Measurements from ENCODE around the gene GRAP2. TPM values are rescaled to one million over a fixed set of nuclear protein-coding genes. Genes with fewer than 3 reads are reported as not detected.

The GRAP2 gene
- total RNA-seq, 1 donor, result under 0.01 TPM

DNA sequence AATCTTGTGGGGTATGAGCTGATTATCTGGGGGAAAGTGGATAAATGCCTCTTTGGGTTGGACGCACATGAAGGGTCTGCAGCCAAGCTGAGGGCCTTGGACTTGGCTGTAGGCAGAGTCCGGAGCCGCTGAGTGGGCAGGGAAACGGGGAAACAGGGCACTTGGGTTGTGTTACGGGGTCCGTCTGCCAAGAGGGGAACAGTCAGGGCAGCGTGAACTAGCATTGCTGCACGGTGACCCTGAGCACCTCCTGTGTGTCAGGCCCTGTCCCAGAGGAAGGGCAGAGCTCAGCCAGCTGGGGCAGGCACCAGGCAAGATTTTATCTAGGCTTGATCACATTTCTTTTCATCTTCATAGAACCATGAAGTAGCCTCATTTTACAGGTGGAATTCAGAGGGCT, 105.8 kb downstream of the GRAP2 start:
- no peak overlapping the region for H3K4me3 ChIP-seq (ENCODE audit: low read depth, low read length)
- TF ChIP-seq, protein P1, sequence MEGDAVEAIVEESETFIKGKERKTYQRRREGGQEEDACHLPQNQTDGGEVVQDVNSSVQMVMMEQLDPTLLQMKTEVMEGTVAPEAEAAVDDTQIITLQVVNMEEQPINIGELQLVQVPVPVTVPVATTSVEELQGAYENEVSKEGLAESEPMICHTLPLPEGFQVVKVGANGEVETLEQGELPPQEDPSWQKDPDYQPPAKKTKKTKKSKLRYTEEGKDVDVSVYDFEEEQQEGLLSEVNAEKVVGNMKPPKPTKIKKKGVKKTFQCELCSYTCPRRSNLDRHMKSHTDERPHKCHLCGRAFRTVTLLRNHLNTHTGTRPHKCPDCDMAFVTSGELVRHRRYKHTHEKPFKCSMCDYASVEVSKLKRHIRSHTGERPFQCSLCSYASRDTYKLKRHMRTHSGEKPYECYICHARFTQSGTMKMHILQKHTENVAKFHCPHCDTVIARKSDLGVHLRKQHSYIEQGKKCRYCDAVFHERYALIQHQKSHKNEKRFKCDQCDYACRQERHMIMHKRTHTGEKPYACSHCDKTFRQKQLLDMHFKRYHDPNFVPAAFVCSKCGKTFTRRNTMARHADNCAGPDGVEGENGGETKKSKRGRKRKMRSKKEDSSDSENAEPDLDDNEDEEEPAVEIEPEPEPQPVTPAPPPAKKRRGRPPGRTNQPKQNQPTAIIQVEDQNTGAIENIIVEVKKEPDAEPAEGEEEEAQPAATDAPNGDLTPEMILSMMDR (IDR thresholded peaks at IDR 0.05; ENCODE audit: insufficient read depth, low read depth, low read length), result no peak
- no peak for DNase-seq (ENCODE audit: low read depth)

DNA sequence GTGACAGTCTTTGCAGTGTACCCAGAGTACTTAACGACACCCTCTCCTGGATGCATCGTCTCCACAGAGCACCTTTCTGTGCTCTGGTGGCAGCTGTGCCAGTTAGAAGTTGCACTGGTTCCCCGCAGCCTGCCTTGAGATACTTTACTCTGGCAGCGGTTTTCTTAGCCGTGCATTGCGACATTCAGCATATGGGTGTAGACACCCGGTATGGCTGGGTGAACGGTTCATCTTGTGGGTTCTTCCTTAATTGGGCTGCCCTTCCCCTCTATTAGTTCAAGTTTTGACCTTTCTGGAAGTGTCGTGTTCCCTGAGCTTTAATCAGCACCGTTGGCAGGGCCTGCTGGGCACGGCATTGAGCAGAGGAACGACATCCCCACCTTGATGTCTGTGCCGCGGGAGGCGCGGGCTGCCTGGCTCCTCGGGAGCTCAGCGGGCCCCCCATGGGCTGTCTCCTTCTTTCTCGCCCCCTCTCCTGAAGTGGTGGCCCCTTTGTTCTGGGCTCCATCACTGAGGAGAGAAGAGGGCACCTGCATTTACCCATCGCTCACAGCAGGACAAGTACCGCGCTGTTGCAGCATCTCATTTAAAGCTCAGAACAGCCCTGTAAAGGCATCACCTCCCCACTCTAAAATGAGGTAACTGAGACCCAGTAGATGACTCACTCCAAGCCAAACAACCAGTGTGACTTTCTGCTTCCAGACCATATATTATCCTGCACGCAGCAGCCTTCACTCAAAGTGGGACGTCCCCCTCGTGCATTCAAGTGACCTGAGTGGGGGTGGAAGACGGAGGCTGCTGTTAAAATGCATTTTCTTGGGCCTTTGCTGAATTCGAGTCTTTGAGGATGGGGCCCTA, 107.2 kb downstream of the GRAP2 start:
- TF ChIP-seq, protein P1 (IDR thresholded peaks at IDR 0.05; ENCODE audit: insufficient read depth, low read depth, low read length), result no peak
- no peak overlapping the region for H3K4me3 ChIP-seq (ENCODE audit: low read depth, low read length)
- no peak for DNase-seq (ENCODE audit: low read depth)

DNA sequence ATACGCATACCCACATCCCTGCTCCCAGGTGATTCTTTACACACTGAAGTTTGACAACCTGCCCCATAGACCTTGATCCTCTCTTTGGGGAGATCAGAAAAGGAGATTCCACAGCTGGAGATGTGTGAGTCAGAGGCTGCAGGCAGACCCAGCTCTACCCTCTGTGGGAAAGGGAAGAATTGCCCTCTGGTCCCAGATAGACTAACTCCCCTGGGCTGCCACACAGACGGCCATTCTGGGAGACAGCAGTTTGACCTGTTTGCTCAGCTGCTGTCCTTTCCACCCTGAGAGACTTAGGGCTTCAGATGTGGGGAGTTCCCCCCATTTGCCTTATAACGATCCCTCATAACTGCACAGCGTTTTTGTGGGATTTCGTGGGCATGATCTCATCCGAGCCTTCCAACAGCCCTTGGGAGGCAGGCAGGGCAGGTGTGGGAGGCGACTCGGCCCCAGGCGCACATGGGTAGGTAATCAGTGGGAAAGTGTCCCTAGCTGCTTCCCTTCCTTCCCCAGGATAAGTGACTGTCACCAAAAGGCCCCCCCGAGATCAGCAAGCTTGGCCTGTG, 107.9 kb downstream of the GRAP2 start:
- TF ChIP-seq, protein P1 (IDR thresholded peaks at IDR 0.05; ENCODE audit: insufficient read depth, low read depth, low read length), result no peak
- no peak for DNase-seq (ENCODE audit: low read depth)

DNA sequence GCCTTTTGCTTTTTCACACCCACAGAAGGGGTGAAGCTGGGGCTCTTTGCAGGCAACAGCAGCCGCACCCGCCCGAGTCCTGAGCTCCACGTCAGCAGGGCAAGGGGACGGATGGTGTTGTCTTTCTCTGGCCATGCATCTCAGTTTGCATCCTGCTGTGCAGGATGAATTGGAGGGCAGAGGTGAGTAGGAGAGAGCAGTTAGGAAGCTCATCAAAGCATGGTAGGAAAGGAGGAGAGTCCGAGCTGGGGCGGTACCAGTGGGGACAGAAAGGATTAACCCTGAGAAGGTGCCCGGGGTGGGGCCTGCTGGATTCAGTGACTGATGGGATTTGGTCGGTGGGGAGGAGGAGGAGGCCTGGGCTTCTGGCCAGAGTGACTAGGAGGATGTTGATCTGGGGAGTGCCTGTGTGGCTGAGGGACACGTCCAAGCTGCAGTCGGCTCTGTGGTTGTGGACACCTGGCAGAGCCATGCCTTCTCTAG, 108.4 kb downstream of the GRAP2 start:
- DNase-seq (ENCODE audit: low read depth), result no peak
- H3K4me3 ChIP-seq (ENCODE audit: low read depth, low read length), result no peak overlapping the region
- TF ChIP-seq, protein P1 (IDR thresholded peaks at IDR 0.05; ENCODE audit: insufficient read depth, low read depth, low read length), result no peak

More for the DNA sequence above, 107.9 kb downstream of the GRAP2 start:
- H3K4me3 ChIP-seq (ENCODE audit: low read depth, low read length), result no peak overlapping the region

DNA sequence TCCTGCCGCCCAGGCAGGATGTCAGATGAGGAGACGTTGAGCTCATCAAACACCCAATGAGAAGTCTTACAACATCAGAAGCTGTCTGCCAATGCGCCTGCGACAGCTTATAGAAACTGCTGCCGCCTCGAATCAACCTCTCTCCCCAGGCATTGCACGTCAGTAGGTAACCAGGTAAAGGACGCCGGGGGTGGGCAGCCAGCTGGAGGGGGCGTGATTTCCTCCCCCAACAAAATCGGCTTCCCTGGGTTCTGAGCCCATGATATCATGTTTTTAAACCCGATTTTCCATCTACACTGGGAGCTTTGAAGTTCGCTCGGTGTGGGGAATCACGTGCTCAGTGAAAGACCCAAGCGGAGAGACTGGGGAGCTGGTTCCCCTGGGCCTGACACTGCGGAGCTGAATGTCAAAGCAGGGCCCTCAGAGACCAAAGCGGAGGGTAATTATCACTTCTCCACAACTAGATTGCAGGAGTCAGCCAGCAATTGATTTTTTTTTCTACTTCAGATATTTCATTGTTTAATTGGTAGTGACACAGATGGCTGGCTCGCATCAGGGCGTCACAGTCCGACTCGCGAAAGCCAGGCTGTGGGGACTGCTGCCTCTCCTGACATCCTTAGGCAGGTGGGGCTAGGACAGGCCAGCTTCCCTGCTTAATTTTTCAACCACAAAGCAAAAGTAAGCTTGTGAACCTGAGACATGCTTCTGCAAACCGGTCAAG, 109.2 kb downstream of the GRAP2 start:
- no peak overlapping the region for H3K4me3 ChIP-seq (ENCODE audit: low read depth, low read length)
- TF ChIP-seq, protein P1 (IDR thresholded peaks at IDR 0.05; ENCODE audit: insufficient read depth, low read depth, low read length), result no peak
- no peak for DNase-seq (ENCODE audit: low read depth)

DNA sequence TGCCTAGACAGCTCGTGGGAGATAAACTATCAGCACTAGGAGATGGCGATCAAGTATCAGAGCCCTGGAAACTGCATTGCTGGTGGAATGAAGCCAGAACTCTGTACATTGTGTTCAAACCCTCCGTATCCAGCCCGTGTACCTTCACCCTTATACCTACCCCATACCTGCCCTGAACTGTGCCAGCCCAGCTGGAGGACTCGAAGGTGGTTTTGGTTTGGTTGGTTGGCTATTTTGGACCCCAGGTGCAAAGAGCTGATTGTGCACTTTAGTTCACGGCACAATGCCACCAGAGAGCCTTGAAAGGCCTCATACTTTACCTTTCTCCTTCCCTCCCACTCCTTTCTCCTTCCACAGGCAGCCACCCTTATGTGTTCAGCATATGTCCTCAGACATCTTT, 109.9 kb downstream of the GRAP2 start:
- TF ChIP-seq, protein P1 (IDR thresholded peaks at IDR 0.05; ENCODE audit: insufficient read depth, low read depth, low read length), result no peak
- no peak for DNase-seq (ENCODE audit: low read depth)
- H3K4me3 ChIP-seq (ENCODE audit: low read depth, low read length), result no peak overlapping the region

All from fibroblast of villous mesenchyme (primary cell).